Hematopoietic multipotent progenitor cell treated with erythropoietin and hydrocortisone succinate and interleukin-3 and kit ligand, for 17 days (in vitro differentiated cells): ENCODE results near the gene AKAP9.
A peak's percentile ranks its signal among the peaks of the same experiment; 100 is the strongest.
"Not testable (repeated sequence)": the region's sequence is repeated elsewhere in the genome, so short reads cannot be mapped to it uniquely, and the experiment has no call there.

ENCODE experiments used
- DNase-seq: peaks from one replicate; pipeline ENCODE4 v3.0.0-alpha.2; 2015; ENCODE audit warnings: low spot score

The AKAP9 gene

DNA sequence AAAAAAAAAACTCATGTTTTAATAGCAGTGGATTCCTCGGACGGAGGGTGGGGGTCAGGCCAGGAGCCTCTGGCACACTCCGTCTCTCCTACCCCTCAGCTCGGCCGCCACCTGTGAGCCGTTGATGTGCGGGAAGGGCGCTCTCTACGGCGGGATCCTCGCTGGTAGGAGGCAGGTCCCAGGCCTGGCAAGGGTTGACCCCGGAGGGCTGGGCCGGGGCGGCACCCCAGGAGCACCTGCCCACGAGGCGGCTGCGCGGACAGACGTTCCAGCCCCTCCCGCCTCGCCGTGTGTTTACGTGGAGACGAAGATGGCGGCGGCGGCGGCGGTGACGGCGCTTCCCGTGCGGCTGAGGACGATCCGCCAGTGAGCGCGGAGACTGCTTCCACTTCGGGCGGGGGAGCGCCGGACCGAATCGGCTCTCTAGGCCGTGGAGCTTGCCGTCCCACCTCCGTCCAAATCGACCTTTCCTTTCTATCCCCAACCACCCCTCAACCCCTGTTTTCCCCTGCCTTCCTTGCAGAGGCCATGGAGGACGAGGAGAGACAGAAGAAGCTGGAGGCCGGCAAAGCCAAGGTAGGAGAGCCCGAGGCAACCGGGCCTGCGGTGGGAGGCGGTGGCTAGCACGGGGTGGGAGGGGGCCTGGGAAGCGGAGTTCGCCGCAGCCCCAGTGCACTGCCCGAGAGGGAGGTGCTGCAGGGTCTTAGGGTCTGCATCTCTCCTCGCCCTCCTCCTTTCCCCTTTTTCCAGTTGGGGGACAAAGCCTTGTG, at the start of gene AKAP9:
Gene AKAP9, plus strand, starts transcription at position 291 of the 770 bp plus-strand sequence. Its CDS starts 238 bp downstream, at position 529.
- peak; percentile 89 for DNase-seq

DNA sequence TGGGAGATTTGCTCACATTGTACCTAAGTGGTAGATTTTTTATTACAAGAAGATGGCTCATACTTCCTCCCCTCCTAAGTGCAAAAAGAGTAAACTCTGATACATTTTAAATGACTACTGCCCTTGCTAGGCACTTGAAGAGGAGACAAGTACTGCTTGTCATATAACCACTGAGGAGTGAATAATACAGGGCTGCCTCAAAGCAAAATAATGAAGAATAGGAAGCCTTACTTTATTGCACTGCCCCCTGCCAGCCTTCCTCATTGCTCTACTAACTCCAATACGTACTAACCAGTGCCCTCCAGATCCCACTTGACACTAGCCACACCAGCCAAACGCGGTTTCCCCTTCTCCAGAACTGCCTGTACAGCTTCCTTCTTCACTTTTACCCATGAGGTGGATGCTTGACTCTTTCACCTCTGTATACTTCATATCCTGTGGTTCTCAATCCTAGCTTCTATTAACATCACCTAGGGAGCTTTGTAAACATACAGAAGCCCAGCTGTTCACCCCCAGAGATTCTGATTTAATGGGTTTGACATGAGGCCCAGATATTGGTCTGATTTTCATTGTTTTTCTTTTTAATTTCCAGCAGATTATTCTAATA, 48.5 kb upstream of the AKAP9 start:
- DNase-seq = no peak

DNA sequence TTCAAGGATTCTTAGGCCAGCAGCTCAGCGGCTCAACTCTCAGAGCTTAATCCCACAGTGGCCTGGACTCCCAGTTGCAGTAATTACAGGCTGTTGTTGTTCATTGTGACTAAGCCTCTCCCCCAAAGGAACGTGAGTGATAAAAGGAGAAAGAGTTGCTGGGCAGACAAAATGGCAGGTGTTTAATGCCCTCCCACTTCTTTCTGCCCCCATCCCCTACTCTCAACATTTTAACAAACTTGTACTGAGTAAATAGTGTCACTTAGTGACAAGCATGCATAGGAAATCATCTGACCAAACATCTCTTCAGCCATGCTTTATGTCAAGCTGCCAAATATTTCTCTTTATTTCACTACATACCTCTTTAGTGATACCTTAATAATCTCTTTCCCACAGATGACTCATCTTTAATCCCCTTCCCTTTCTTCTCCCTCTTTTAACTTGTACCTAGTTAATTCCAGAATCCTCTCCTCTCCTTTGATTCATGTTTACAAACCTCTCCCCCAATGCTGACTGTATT, 47.8 kb upstream of the AKAP9 start:
- no peak for DNase-seq

DNA sequence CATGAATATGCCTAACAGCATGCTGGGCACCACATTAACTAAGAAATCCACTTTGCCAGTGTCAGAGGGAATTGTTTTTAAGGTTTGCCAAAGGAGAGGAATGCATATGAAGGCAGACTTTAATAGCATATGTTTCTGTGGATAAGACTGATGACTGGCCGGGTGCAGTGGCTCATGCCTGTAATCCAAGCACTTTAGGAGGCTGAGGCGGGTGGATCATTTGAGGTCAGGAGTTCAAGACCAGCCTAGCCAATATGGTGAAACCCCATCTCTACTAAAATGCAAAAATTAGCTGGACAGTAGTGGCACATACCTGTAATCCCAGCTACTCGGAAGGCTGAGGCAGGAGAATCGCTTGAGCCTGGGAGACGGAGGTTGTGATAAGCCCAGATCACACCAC, 47.0 kb upstream of the AKAP9 start:
- not testable (repeated sequence) for DNase-seq

DNA sequence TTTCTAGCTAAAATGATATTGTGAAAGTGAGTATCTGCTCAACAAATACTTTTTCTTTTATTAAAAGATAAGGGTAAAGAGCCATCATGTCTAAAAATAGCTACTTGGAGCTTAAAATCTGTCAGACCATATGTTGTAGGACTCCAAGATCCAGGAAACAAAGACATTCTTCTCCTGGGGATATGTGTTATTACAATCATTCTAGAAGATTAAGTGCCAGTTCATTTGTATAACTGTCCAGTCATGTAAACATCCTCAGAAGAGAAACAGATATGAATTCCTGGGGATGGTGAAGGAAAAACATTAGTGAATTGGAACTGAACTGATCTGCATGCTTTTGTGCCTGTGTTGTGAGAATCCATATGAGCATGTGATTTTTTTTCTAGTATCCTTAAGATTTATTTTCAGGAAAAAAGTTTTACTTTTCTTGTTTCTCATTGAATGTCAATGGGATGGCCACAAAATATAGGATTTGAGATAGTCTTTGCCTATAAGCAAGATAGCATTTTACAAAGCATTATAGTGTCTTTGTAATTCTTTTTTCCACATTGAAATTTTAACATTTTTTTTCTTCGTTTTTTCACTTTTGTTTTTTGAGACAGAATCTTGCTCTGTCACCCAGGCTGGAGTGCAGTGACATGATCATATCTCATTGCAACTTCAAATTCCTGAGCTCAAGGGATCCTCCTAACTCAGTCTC, 45.7 kb upstream of the AKAP9 start:
- no peak for DNase-seq

DNA sequence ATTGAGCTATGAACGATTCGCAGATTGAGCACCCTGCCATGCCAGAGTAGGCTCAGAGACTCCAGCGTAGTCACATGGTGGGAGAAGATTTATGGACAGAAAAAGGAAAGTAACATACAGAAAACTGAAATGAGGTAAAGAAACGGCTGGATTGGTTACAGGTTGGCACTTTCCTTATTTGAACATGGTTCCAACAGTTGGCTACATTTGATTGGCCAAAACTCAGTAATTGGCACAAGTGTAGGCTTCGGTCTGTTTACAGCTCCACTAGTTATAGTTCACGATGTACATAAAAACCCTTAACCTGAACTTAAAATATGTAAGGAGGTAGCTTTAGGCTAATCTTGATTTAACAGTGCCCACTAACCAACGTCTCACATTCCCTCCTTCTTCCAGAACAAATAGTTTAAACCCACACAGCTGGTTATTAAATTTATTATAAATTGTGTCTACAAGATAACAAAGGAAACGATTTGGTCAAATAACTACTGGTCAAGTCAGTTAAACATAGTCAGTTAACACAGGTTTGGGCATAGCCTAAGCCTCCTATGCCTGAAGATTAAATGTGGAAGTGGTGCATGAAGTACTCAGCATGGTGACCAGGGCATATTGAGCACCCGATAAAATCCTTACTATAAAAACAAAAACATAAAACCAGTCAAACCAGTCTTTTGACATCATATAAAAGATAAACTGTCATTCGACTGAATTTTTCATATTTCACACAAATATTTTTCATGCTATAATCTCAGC, 42.2 kb upstream of the AKAP9 start:
- no peak for DNase-seq

DNA sequence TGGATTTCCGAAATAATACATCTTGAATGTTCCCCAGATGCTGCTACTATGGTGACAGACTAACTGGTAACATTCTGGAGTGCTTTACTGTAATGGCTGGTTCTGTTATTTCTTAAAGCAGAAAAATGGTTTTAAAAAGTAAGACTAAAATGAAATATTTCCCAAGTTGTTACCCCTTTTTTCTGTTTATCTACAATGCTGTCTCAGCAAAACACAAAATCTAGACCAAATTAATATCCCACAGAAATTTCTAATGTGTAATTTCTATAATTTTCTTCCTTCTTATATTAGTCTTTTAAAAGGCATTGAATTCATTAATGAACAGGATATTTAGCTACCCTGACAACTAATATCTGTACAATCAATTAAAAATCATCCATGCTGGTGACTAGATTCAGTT, 41.1 kb upstream of the AKAP9 start:
- DNase-seq = no peak

DNA sequence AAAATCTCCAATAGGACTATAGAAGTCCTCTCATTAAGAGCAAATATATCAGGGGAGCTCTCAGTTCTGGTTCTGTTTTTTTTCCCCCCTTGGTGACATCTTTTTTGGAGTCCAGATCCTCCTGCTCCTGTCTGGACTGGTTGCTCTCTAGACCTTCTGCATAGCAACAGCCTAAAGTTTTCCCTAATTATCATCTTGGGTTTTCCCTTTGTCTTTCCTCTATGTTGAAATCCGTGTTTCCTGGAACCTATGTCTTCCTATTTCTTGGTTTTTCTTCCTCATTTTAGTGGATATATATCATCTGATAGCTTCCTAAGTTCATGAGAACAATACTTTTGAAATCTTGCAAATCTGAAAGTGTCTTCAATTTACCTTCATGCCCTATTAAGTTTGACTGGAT, 30.5 kb upstream of the AKAP9 start:
- no peak for DNase-seq

DNA sequence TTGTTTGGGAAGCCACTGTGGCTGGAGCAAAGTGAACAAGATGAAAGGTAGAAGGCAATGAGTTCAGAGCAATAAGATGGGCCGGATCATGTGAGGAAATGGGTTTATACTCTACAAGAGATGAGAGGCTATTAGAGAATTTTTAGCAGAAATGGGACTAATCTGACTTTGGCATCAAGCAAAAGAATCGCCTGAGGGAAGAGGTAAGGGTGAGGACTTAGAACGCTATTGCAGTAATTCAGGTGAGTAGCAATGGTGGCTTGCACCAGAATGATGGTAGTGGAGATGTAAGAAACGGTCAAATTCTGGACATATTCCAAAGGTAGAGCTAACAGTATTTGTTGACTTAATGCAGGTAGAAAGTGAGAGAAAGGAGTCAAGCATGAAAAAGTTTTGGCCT, 29.5 kb upstream of the AKAP9 start:
- no peak for DNase-seq

DNA sequence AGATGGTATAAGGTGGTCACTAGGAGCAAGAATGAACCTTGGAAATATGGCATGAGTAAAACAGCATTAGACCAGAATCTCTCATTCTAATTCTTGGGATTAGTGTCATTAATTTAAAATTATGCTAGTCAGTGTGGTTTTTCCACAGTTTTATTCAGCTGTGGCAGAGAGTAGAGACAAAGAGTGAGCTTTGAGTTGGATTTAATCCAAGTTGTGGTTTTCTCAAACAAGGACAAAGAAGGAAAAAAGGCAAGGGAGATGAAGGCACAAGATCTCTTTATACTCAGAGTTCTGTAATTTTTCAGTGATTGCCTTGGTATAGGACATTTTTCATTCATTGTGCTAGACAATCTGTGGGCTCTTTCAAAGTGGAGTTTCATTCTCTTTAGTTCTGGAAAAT, 28.2 kb upstream of the AKAP9 start:
- DNase-seq = no peak

DNA sequence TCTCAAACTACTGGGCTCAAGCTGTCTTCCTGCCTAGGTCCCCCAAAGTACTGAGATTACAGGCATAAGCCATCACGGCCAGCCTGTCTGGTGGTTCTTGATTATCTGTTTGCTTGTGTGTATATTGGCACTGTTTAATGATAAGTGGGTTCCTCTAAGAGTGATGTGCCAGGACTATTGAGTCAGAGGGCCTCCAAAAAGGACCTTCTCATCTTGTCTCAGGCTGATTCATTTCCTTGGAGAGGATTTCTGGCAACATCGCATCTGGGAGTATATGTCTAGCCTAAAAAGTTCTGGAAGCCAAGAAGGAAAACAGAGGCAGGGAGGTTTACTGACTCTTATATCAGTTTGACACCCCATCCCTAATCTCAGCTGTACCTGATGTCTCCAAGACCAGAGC, 27.1 kb upstream of the AKAP9 start:
- DNase-seq = no peak

DNA sequence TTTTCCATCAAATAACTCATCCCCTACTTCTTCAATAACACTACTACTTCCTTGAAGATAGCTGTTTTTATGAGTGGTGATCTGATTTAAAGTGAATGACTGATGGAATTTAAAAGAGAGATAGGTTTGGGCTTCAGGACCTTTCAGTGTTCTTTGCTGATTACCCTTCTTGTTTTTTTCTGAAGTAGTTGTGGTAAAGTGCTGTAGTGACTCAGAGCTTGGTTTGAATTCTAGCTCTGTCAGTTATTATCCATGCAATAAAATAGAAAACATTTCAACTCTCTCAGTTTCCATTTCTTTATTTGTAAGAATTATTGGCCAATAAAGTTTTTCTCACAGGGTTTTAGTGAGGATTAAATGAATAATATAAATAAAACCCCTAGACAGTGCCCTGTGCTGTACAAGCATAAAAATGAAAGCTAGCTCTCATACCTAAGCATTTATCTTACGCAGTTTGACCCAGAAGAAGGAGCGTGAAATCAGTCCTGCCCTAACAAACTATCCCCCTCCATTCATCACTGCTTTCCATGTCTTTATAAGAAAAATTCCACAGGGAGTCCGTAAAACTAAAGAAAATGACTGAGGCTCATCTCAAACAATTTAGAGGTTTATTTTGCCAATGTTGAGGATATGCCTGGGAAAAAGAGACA, 25.1 kb upstream of the AKAP9 start:
- DNase-seq = no peak

DNA sequence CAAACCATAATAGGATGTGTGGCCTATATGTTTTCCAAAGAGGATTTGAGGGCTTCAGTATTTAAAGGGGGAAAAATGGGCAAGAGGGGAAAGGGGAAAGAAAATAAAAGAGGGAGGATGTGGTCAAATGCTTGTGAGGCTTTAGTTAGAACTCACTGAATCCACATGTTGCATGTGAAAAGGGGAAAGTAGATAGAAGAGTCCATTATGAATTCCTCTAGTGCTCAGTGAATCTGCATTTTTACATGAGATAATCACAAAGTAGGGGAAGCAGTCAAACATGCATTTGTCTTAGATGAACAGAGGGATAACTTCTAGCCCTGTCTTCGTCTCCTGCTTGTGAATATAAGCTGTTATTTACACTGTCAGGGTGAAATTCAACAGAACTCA, 24.6 kb upstream of the AKAP9 start:
- no peak for DNase-seq

DNA sequence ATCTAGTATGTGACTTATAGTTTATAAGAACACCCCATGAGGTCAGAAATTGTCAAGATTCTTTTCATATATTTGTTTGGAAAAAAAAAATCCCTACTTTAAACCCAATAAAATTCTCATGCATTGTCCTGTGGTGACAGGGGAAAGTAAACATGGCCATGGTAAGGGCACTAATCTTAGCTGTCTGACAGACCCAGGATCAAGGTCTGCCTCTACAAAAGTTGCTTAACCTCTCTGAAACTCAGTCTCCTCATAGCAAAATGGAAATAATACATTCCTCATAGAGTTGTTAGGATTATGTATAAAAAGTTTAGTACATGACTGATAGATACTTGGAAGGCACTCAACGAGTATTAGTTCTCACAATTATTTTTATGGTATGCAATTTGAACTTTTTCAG, 22.3 kb upstream of the AKAP9 start:
- DNase-seq = no peak

DNA sequence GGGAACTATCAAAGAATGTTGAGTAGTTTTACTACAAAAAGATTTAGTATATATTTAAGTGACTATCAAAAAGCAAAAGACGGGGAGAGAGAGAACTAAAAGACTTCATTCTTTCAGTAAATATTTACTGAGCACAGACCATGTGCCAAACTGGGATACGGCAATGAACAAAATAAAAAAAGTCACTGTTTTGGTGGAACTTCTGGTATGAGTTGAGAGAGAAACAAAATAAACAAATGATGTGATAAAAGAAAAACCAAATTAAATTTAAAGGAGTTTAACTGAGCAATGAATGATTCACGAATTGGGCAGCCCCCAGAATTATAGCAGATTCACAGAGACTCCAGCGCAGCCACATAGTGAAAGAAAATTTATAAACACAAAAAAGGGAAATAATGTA, 17.8 kb upstream of the AKAP9 start:
- DNase-seq = no peak

DNA sequence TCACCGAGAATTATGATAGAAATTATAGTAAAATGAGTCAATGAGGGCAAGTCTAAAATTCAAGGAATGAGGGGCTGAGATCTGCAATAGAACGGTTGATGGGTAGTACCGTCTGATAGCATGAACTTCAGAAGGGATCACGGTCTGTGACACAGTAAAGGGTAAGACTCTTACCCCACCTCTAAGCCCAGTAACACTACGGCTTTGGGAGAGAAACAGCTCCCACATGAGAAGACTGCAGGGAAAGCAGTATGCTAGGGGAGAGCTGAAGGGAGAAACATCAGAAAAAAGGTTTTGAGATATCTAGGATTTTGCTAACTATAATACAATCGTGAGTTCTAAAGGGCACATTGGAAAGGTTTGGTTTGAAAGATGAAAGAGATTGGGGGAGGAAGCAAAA, 12.8 kb upstream of the AKAP9 start:
- DNase-seq = no peak

DNA sequence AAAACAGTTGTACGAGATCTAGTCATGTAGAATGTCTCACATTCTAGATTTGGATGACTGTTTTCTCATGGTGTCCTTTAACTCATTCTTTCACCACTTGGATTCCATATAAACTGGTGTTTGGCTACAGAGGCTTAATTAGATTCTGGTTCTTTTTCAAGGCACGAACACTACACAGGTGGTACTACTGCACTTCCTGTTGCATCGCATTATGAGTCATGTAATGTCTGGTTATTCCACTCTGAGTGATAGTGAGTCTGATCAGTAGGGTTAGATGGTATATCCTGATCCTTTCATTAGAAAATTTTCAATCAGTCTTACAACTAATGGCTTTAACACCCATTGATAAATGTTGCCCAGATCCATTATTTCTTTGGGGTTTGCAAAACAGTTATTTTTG, 11.2 kb upstream of the AKAP9 start:
- no peak for DNase-seq

DNA sequence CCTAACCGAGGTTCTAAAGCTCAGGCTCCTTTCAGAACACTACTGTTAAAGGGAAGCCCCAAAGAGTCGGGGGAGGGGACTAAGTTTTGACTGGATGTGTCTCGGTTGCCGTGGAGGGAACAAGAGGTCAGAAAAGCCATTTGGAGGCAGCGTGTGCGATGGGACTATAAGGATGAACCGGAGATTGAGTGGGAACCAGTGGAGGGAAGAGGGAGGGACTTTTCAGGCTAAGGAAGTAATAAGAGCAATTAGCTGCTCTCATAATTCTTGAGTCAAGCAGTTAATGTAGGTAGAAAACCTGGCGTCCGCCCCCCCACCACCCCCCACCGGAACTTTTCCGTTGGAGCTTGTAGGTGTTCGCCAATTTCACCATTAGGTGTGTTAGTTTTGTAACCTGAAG, 491 bp upstream of the AKAP9 start:
- peak; percentile 30 for DNase-seq

DNA sequence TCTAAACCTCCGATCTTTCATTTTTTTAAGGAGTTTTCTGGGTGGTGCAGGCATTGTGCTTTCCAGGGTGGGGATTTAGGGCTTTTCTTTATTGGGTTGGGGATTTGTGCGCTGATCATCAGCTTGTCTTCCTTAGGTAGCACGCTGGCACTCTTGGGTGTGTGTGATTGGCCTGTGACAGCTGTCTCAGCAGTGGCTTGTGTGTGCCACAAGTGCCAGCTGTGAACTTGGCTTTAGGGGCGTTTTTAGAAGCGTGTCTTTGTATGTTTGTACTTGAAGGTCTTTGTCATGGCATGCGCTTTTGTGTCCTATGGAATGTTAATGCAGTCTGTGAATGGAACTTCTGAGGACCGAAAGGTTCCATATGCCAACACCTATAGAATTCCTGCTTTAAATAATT, 788 bp downstream of the AKAP9 start:
- peak; percentile 65 for DNase-seq

DNA sequence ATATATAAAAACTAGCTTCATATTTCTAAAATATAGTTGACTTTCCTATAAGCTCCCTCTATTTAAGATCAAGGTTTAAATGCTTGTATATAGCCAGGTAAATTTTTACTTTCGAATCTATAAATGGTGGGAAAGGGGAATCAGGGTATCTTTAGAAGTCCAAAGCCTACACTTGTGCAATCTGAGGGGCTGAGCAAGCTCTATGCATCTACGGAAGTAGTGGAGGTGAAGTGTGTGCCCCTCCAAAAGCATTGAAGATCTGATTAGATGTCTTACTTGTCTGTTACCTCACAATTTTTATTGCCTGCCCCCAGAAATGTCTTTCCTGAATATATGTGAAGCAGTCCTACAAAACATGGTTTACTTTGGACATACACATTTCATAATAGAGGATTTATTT, 1.6 kb downstream of the AKAP9 start:
- DNase-seq = no peak

DNA sequence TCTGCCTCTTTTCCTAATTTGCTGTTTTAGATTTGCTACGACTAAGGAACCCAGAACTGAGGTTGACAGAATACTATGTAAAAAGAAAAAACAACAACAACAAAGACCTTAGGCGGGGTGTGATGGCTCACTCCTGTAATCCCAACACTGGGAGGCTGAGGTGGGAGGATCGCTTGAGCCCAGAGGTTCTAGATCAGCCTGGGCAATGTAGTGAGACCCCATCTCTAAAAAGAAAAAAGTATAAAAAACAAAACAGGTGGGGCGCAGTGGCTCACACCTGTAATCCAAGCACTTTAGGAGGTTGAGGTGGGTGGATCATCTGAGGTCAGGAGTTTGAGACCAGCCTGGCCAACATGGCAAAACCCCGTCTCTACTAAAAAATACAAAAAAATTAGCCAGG, 4.3 kb downstream of the AKAP9 start:
- DNase-seq = not testable (repeated sequence)

DNA sequence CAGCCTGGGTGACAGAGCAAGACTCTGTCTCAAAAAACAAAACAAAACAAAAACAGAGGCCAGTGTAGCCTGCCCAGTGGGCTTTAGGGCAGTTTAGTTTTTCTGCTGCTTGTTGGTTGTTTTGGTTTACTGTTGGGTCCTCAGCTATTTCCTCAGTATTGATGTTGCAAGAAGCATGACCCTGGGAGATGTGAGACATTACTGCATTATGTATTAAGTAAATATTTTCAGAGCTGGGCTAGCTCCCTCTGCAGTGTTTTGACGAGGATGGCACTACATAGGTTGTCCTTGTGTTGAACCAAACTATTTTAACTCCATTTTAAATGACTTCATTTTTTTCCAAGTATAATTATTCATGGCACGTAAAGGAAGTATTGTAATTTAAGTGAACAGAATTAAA, 4.8 kb downstream of the AKAP9 start:
- no peak for DNase-seq
